Panc1 (cell line): ENCODE measurements around the gene SLIT3. TPM values are rescaled to one million over a fixed set of nuclear protein-coding genes. Genes with fewer than 3 reads are reported as not detected.

Experiments used
- ATAC-seq: fragments of 200-7000 bp; cut with Tn5 transposase; 2 replicates; pipeline ENCODE4 v1.9.1; 2020; ENCODE audit warnings: mild to moderate bottlenecking, moderate library complexity
- BruUV-seq: library from RNA; stranded (reverse); fragments of 400-500 nt; replicated peaks from 2 replicates; lab custom pipeline; 2021; lab: Mats Ljungman, UMichigan
- CTCF ChIA-PET: fragments of 300-600 bp; sonication (Branson Sonifier 250); formaldehyde crosslinking; loops from one replicate; lab custom pipeline; 2022; ENCODE audit warnings: antibody characterized with exemption; lab: Charles Lee
- POLR2A ChIA-PET: fragments of 300-600 bp; sonication (Branson Sonifier 250); formaldehyde crosslinking; loops from one replicate; lab custom pipeline; 2022; ENCODE audit warnings: antibody characterized with exemption; lab: Charles Lee
- DNase-seq: peaks from one replicate; pipeline ENCODE4 v3.0.0-alpha.2; 2010; ENCODE audit warnings: low read depth, low spot score
- H3K27ac ChIP-seq: 2 replicates; pipeline ENCODE4 v1.5.1; 2011; ENCODE audit warnings: mild to moderate bottlenecking, low read length, inconsistent platforms
- H3K27me3 ChIP-seq: fragments of 200-500 bp; sonication (Bioruptor generic); 2 replicates; pipeline ENCODE4 v1.6.0; 2014; ENCODE audit warnings: low read length, inconsistent platforms; ENCODE audit not compliant: control insufficient read depth, insufficient read depth
- H3K36me3 ChIP-seq: fragments of 200-500 bp; sonication (Bioruptor generic); 2 replicates; pipeline ENCODE4 v1.5.1; 2014; ENCODE audit warnings: inconsistent platforms, mild to moderate bottlenecking, low read length, moderate library complexity; ENCODE audit not compliant: control insufficient read depth, insufficient read depth
- H3K4me1 ChIP-seq: 2 replicates; pipeline ENCODE4 v1.5.1; 2011; ENCODE audit warnings: inconsistent platforms, mild to moderate bottlenecking, low read length, moderate library complexity; ENCODE audit not compliant: control insufficient read depth, insufficient read depth
- H3K4me3 ChIP-seq, 2 experiments: 2 replicates each; pipeline ENCODE4 v1.5.1; 2011 to 2012; ENCODE audit warnings: low read depth in 2 of 2, low read length in 2 of 2, mild to moderate bottlenecking in 2 of 2, inconsistent platforms in 1 of 2, moderate library complexity in 1 of 2
- H3K9me3 ChIP-seq: fragments of 200-500 bp; sonication (Bioruptor generic); 2 replicates; pipeline ENCODE4 v1.5.1; 2014; ENCODE audit warnings: low read depth, mild to moderate bottlenecking, inconsistent platforms, low read length, moderate library complexity; ENCODE audit not compliant: control insufficient read depth, insufficient read depth
- CTCF ChIP-seq: fragments of 450-650 bp; IDR thresholded peaks from 2 replicates; pipeline ENCODE4 v1.5.1; 2017; ENCODE audit warnings: mild to moderate bottlenecking
- POLR2AphosphoS5 ChIP-seq: IDR thresholded peaks from 2 replicates; pipeline ENCODE4 v1.6.1; 2012; ENCODE audit warnings: mild to moderate bottlenecking, low read depth, low read length, moderate library complexity
- REST ChIP-seq, 2 experiments: IDR thresholded peaks; 2 replicates each; pipeline ENCODE4 v1.6.1; 2011 to 2012; ENCODE audit warnings: low read depth in 2 of 2, control low read depth in 1 of 2, low read length in 1 of 2, mild to moderate bottlenecking in 1 of 2, moderate library complexity in 1 of 2; ENCODE audit not compliant: insufficient read depth in 1 of 2
- SIN3A ChIP-seq: IDR thresholded peaks from 2 replicates; pipeline ENCODE4 v1.6.1; 2012; ENCODE audit warnings: low read depth, mild to moderate bottlenecking, low read length, moderate library complexity, borderline replicate concordance; ENCODE audit not compliant: insufficient read depth
- TCF7L2 ChIP-seq: IDR thresholded peaks from 2 replicates; pipeline ENCODE4 v1.6.1; 2011; ENCODE audit warnings: mild to moderate bottlenecking, low read depth, low read length, inconsistent platforms
- in situ Hi-C: cut with HindIII; loops from 2 replicates; pipeline ENCODE4 v1.10.0; 2016; ENCODE audit warnings: low sequenced_read_pairs, low pct_unique_long_range_greater_than_20kb
- intact Hi-C: fragments of 100-400 bp; cut with micrococcal nuclease; formaldehyde crosslinking; loops from one replicate; pipeline ENCODE4 v1.10.0; 2022; ENCODE audit not compliant: unreplicated experiment
- total RNA-seq: library from RNA; stranded (reverse); gene quantifications from one replicate; pipeline ENCODE4 v1.2.1, GENCODE V29; 2021; ENCODE audit not compliant: unreplicated experiment

The SLIT3 gene
- total RNA-seq, 1 experiment from 2014 or later: 26.4 TPM

GRCh38 chr5:168681556-168682183 lies 619.3 kb downstream of the SLIT3 start:
- in situ Hi-C loops (no loop called here), intact Hi-C loops (no loop called here)
- Histone ChIP-seq H3K27me3 (no peaks in the 10 kb centered on the region), H3K4me1 (no peaks in the 10 kb centered on the region), H3K9me3 (no peaks in the 10 kb centered on the region), H3K27ac (no peak overlapping the region), H3K36me3 (no peaks in the 10 kb centered on the region), H3K4me3 (no peak overlapping the region)
- DNase-seq: no peak
- TF ChIP-seq REST (IDR thresholded peaks at IDR 0.05; ENCODE audit: insufficient read depth in 1 of 2, low read depth in 2 of 2, low read length in 1 of 2): no peak
- no peak for TF ChIP-seq POLR2AphosphoS5
- TF ChIP-seq SIN3A: no peak
- no peak for TF ChIP-seq TCF7L2
- TF ChIP-seq CTCF: no peak
- no peak for ATAC-seq
- POLR2A ChIA-PET: no interaction called here
- BruUV-seq: no TSS peak
- CTCF ChIA-PET: no interaction called here

GRCh38 chr5:168680395-168680794 lies 620.5 kb downstream of the SLIT3 start:
- TF ChIP-seq SIN3A (no peak), REST (IDR thresholded peaks at IDR 0.05; ENCODE audit: insufficient read depth in 1 of 2, low read depth in 2 of 2, low read length in 1 of 2) (no peak), CTCF (no peak), POLR2AphosphoS5 (no peak), TCF7L2 (no peak)
- Histone ChIP-seq H3K27me3 (no peaks in the 10 kb centered on the region), H3K4me1 (no peaks in the 10 kb centered on the region), H3K4me3 (no peak overlapping the region), H3K27ac (no peak overlapping the region), H3K36me3 (no peaks in the 10 kb centered on the region), H3K9me3 (no peaks in the 10 kb centered on the region)
- ChIA-PET POLR2A (no interaction called here), CTCF (no interaction called here)
- intact Hi-C loops: no loop called here
- no peak for DNase-seq
- in situ Hi-C loops: no loop called here
- ATAC-seq: no peak
- no TSS peak for BruUV-seq
